Loucy (cell line): ENCODE measurements around the gene TEAD1.

Experiments
- H2AFZ ChIP-seq: fragments of 200-600 bp; sonication (generic); 2 replicates; pipeline ENCODE4 v1.6.0; 2016; ENCODE audit warnings: antibody characterized with exemption, mild to moderate bottlenecking, low read length, moderate library complexity
- H3F3A ChIP-seq: fragments of 200-600 bp; 2 replicates; pipeline ENCODE4 v1.6.0; 2016; ENCODE audit warnings: antibody characterized with exemption, low read depth, mild to moderate bottlenecking
- H3K27me3 ChIP-seq: fragments of 200-600 bp; sonication (generic); 2 replicates; pipeline ENCODE4 v1.6.1; 2014; ENCODE audit warnings: low read length, mild to moderate bottlenecking; ENCODE audit not compliant: insufficient read depth, poor library complexity, severe bottlenecking
- H3K36me3 ChIP-seq: fragments of 200-600 bp; sonication (generic); 2 replicates; pipeline ENCODE4 v1.6.1; 2016; ENCODE audit warnings: low read length; ENCODE audit not compliant: insufficient read depth
- H3K4me1 ChIP-seq: fragments of 200-600 bp; sonication (generic); 2 replicates; pipeline ENCODE4 v1.5.1; 2014; ENCODE audit warnings: low read length, mild to moderate bottlenecking; ENCODE audit not compliant: insufficient read depth, poor library complexity, severe bottlenecking
- H3K4me2 ChIP-seq: fragments of 200-600 bp; sonication (generic); 2 replicates; pipeline ENCODE4 v1.6.0; 2014; ENCODE audit warnings: antibody characterized with exemption, low read length, low read depth, mild to moderate bottlenecking; ENCODE audit not compliant: poor library complexity, severe bottlenecking
- H3K4me3 ChIP-seq: fragments of 200-600 bp; sonication (generic); 2 replicates; pipeline ENCODE4 v1.5.1; 2014; ENCODE audit warnings: low read length, mild to moderate bottlenecking, mixed read lengths; ENCODE audit not compliant: poor library complexity, severe bottlenecking
- H3K79me2 ChIP-seq: fragments of 200-600 bp; sonication (generic); 2 replicates; pipeline ENCODE4 v1.6.1; 2014; ENCODE audit warnings: low read length; ENCODE audit not compliant: insufficient read depth
- H3K9ac ChIP-seq: fragments of 200-600 bp; sonication (generic); 2 replicates; pipeline ENCODE4 v1.6.0; 2014; ENCODE audit warnings: mild to moderate bottlenecking, low read depth, low read length, moderate library complexity; ENCODE audit not compliant: poor library complexity, severe bottlenecking
- H3K9me2 ChIP-seq: fragments of 200-600 bp; sonication (generic); replicated peaks from 2 replicates; pipeline ENCODE4 v1.6.1; 2016; ENCODE audit warnings: low read depth, low read length, mixed read lengths
- H3K9me3 ChIP-seq: fragments of 200-600 bp; sonication (generic); 2 replicates; pipeline ENCODE4 v1.6.1; 2014; ENCODE audit warnings: mild to moderate bottlenecking, antibody characterized with exemption, low read length, low read depth; ENCODE audit not compliant: insufficient read depth
- H4K20me1 ChIP-seq: fragments of 200-600 bp; sonication (generic); 2 replicates; pipeline ENCODE4 v1.6.0; 2014; ENCODE audit warnings: antibody characterized with exemption, low read length, mild to moderate bottlenecking; ENCODE audit not compliant: insufficient read depth, poor library complexity, severe bottlenecking
- CTCF ChIP-seq: fragments of 200-600 bp; sonication (generic); conservative IDR thresholded peaks from 2 replicates; pipeline ENCODE4 v1.5.1; 2014; ENCODE audit warnings: mild to moderate bottlenecking, antibody characterized with exemption, low read length
- EZH2phosphoT487 ChIP-seq: fragments of 200-600 bp; IDR thresholded peaks from 2 replicates; pipeline ENCODE4 v1.6.1; 2018; ENCODE audit warnings: antibody characterized with exemption, mild to moderate bottlenecking, moderate library complexity, borderline replicate concordance

TEAD1 gene

GRCh38 chr11:12863605-12864121, 189.4 kb downstream of the TEAD1 start:
- H3K9me3 ChIP-seq: no peaks in the 10 kb centered on the region
- H3K4me1 ChIP-seq: no peaks in the 10 kb centered on the region
- H3F3A ChIP-seq: no peaks in the 10 kb centered on the region
- no peaks in the 10 kb centered on the region for H3K36me3 ChIP-seq
- H3K4me3 ChIP-seq: no peak overlapping the region
- H3K4me2 ChIP-seq: no peak overlapping the region
- no peaks in the 10 kb centered on the region for H4K20me1 ChIP-seq
- no peak overlapping the region for H2AFZ ChIP-seq
- no peaks in the 10 kb centered on the region for H3K79me2 ChIP-seq
- H3K9me2 ChIP-seq: no peaks in the 10 kb centered on the region
- H3K9ac ChIP-seq: no peak overlapping the region
- no peaks in the 10 kb centered on the region for H3K27me3 ChIP-seq
- TF ChIP-seq CTCF (no peak), EZH2phosphoT487 (no peak)

GRCh38 chr11:12864316-12865156, 190.3 kb downstream of the TEAD1 start:
- Histone ChIP-seq H3F3A (no peaks in the 10 kb centered on the region), H3K4me1 (no peaks in the 10 kb centered on the region), H3K79me2 (no peaks in the 10 kb centered on the region), H3K27me3 (no peaks in the 10 kb centered on the region), H3K4me3 (no peak overlapping the region), H2AFZ (no peak overlapping the region), H3K9ac (no peak overlapping the region), H3K9me2 (no peaks in the 10 kb centered on the region), H3K9me3 (no peaks in the 10 kb centered on the region), H3K4me2 (no peak overlapping the region), H3K36me3 (no peaks in the 10 kb centered on the region), H4K20me1 (no peaks in the 10 kb centered on the region)
- TF ChIP-seq CTCF (no peak), EZH2phosphoT487 (no peak)

- Histone ChIP-seq H3K4me1 (no peaks in the 10 kb centered on the region), H3F3A (no peaks in the 10 kb centered on the region), H3K9me3 (no peaks in the 10 kb centered on the region), H2AFZ (no peak overlapping the region), H3K27me3 (no peaks in the 10 kb centered on the region), H4K20me1 (no peaks in the 10 kb centered on the region), H3K9ac (no peak overlapping the region), H3K4me3 (no peak overlapping the region), H3K4me2 (no peak overlapping the region), H3K36me3 (no peaks in the 10 kb centered on the region), H3K9me2 (no peaks in the 10 kb centered on the region), H3K79me2 (no peaks in the 10 kb centered on the region)
- TF ChIP-seq CTCF (no peak), EZH2phosphoT487 (no peak)
These were observed 191.8 kb downstream of the TEAD1 start for GRCh38 chr11:12865863-12866595.
